GM10847 (cell line): ENCODE results near the gene MYO1H.

Source experiments
- POLR2A ChIP-seq: IDR thresholded peaks from 2 replicates; pipeline ENCODE4 v1.6.1; 2011; ENCODE audit not compliant: insufficient read length; ENCODE audit errors: extremely low read depth

MYO1H gene

DNA sequence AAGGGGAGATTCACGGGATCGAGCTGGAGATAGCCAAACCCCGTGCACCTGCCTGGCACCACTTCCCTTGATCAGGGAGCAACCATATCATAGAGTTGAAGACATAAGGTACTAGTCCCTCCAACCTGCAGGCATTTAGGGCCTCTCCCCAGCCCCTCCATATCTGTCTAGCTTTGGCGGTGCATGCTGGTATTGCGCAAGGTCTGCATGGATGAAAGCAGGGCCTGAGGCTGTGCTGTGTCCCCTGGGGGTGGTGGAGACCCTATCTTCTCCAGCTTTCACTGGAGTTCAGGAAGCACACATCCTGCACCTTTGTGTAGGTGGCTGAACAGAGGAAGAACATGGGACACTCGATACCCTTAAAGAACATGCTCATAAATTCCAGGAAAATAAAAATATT is 82.5 kb downstream of the MYO1H start:
- TF ChIP-seq POLR2A: no peak

GRCh38 chr12:109432431-109432830 is 84.7 kb downstream of the MYO1H start:
- no peak for TF ChIP-seq POLR2A

DNA sequence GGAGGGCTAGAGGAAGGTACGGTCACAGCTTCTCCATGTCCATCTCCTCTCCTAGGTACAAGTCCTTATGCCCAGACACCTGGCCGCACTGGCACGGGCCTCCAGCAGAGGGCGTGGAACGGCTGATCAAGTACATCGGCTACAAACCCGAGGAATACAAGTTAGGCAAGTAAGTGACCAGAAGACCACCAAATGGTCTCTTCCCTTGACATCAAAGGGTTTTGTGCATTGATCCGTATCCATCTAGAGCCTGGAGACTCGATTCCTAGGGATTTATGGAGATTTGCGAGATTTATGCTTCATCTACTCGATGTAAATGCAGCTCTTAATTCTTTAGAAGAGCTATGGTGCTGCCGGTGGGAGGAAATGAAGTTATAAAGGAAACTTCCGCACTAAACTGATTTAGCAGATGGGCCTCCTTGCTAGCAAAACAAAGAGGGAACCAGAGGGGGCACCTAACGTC is 85.2 kb downstream of the MYO1H start:
- TF ChIP-seq POLR2A: no peak

- TF ChIP-seq POLR2A: no peak
Measured at GRCh38 chr12:109433618-109434017, 85.9 kb downstream of the MYO1H start.

GRCh38 chr12:109434582-109434981 is 86.9 kb downstream of the MYO1H start:
- no peak for TF ChIP-seq POLR2A

DNA sequence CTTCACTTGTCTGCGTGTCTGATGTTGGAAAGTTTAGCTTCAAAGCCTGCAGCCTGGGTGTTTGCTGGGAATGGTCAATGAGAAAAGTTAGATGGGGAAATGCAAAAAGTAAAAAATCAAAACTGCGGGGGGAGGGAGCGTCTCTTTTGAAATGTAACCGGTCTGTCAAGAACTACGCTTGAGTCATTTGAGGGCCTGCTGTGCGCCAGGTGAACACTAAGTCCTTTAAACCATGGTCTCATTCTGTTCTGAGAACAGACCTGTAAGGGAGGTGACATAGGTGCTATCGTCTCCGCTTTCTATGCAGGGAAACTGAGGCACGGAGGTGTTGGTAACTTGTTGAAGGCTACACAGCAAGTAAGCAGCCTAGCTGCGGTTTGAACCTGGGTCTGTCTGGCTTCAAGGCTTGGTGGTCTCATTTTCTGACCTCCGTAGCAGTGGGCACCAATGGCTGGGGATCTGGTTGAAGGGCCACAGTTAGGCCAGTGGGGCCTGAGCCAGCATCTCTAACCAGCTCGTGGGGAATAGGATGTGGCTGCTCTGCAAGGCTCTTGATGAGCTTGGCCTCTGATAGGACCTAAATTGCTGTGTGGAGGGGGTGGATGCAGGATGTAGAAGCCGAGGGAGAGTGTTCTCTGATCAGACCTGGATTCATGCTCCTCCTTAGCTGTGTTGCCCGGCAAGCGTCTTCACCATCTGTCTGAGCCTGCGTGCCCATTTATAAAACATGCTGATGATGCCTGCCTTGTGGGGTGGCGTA is 87.9 kb downstream of the MYO1H start:
- TF ChIP-seq POLR2A: no peak

- TF ChIP-seq POLR2A: no peak
Measured at GRCh38 chr12:109436188-109436560, 88.5 kb downstream of the MYO1H start.

DNA sequence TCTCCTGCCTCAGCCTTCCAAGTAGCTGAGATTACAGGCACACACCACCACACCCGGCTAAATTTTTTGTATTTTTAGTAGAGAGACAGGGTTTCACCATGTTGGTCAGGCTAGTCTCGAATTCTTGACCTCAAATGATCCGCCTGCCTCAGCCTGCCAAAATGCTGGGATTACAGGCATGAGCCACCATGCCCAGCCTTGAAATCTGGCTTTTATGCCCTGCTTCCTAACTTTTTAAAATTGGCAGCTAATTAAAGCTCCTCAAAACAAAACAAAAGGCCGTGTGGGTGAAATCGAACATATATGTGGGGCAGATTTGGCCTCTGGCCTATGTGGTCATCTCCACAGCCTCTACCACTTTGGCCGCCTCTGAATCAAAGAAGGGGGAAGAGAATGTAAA is 91.5 kb downstream of the MYO1H start:
- TF ChIP-seq POLR2A: no peak

GRCh38 chr12:109440851-109441490 is 93.3 kb downstream of the MYO1H start:
- no peak for TF ChIP-seq POLR2A

GRCh38 chr12:109443794-109444193 is 96.1 kb downstream of the MYO1H start:
- TF ChIP-seq POLR2A: no peak

GRCh38 chr12:109444259-109444658 is 96.6 kb downstream of the MYO1H start:
- TF ChIP-seq POLR2A: no peak

- TF ChIP-seq POLR2A: no peak
Measured at GRCh38 chr12:109445191-109445609, 97.5 kb downstream of the MYO1H start.

GRCh38 chr12:109446869-109447268 is 99.2 kb downstream of the MYO1H start:
- TF ChIP-seq POLR2A: no peak

DNA sequence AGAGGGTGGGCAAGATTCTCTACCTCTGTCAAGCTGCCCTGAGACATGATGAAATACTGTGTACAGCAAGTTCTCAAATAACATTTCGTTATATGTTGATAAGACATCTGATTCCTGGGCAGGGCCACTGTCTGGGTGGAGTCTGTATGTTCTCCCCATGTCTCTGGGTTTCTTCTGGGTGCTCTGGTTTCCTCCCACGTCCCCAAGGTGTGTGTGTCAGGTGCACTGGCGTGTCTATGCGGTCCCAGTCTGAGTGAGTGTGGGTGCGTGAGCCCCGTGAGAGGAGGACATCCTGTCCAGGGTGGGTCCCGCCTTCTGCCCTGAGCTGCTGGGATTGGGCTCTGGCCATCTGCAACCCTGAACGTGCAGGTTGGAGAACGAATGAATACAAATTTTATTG is 99.8 kb downstream of the MYO1H start:
- no peak for TF ChIP-seq POLR2A

DNA sequence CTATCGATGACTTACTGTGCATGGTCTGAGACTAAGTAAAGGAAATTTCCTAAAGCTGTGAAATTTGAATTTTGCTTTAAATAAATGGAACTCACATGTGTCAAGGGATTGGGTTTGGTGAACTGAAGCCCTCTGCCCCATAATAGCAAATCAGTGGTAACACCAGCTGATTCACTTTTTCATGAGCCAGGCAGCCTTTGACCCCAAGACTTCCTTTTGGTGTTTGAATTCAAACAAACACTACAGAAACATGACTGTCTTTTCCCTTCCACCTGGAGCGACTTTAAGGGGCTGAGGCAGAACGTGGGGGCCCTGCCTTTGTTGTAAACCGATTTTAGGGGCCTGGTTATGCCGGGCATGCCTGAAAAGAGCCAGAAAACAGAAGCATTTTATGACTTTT is 100.6 kb downstream of the MYO1H start:
- no peak for TF ChIP-seq POLR2A

GRCh38 chr12:109448707-109449390 is 101.1 kb downstream of the MYO1H start:
- no peak for TF ChIP-seq POLR2A
